ENCODE results near the gene TTLL5.

GRCh38 chr14:75662966-75663365, 1.9 kb downstream of the TTLL5 start:
- TF ChIP-seq POLR2A (IDR thresholded peaks at IDR 0.05) (no peak), CTCF (IDR thresholded peaks at IDR 0.05) (no peak)
